ENCODE results near the gene KHDC4.
A peak's percentile ranks its signal among the peaks of the same experiment; 100 is the strongest.
"Not testable (repeated sequence)": the region's sequence is repeated elsewhere in the genome, so short reads cannot be mapped to it uniquely, and the experiment has no call there.

KHDC4 gene

GRCh38 chr1:155940993-155941844, 7.0 kb upstream of the KHDC4 start, which contains the start of gene RXFP4:
Gene RXFP4, plus strand, starts transcription at chr1:155941638. Its CDS starts 72 bp downstream, at chr1:155941710.
- no peak for DNase-seq

- peak in 2 of 3 experiments; percentile 17 to 50 for DNase-seq
These were observed 6.3 kb upstream of the KHDC4 start for GRCh38 chr1:155940482-155940992.

GRCh38 chr1:155938220-155938627, 4.0 kb upstream of the KHDC4 start:
- peak; percentile 52 to 84 (median 73) for DNase-seq

- peak in 2 of 3 experiments; percentile 53 to 77 for DNase-seq
These were observed 850 bp upstream of the KHDC4 start for GRCh38 chr1:155934936-155935590.

- DNase-seq, result peak in 2 of 3 experiments; percentile 19 to 52
These were observed 569 bp downstream of the KHDC4 start for GRCh38 chr1:155933591-155934096.

GRCh38 chr1:155932487-155932886, 1.7 kb downstream of the KHDC4 start:
- DNase-seq, result no peak

GRCh38 chr1:155932081-155932480, 2.1 kb downstream of the KHDC4 start:
- DNase-seq, result no peak

GRCh38 chr1:155931332-155932038, 2.7 kb downstream of the KHDC4 start:
- DNase-seq, result no peak

- not testable (repeated sequence) for DNase-seq
These were observed 3.5 kb downstream of the KHDC4 start for GRCh38 chr1:155930725-155931124.

- no peak for DNase-seq
These were observed 5.2 kb downstream of the KHDC4 start for GRCh38 chr1:155929057-155929456.

GRCh38 chr1:155925506-155925905, 8.7 kb downstream of the KHDC4 start:
- no peak for DNase-seq

GRCh38 chr1:155920717-155921116, 13.5 kb downstream of the KHDC4 start:
- DNase-seq, result no peak

- DNase-seq, result no peak
These were observed 14.4 kb downstream of the KHDC4 start for GRCh38 chr1:155919801-155920200.

- no peak for DNase-seq
These were observed 15.6 kb downstream of the KHDC4 start for GRCh38 chr1:155918660-155919059.

- DNase-seq, result no peak
These were observed 20.1 kb downstream of the KHDC4 start for GRCh38 chr1:155913969-155914757.

- peak in 1 of 3 experiments; percentile 56 for DNase-seq
These were observed 22.1 kb downstream of the KHDC4 start for GRCh38 chr1:155912056-155912536.

- peak; percentile 76 to 91 (median 84) for DNase-seq
These were observed 22.8 kb downstream of the KHDC4 start, which contains the start of gene RIT1 for GRCh38 chr1:155911156-155912055. Gene RIT1, minus strand, starts transcription at chr1:155911349. Its CDS starts 588 bp downstream, at chr1:155910761.

GRCh38 chr1:155910621-155911121, 23.5 kb downstream of the KHDC4 start:
- peak in 2 of 3 experiments; percentile 42 to 67 for DNase-seq

GRCh38 chr1:155909894-155910293, 24.3 kb downstream of the KHDC4 start:
- DNase-seq, result no peak

- DNase-seq, result no peak
These were observed 30.0 kb downstream of the KHDC4 start for GRCh38 chr1:155904261-155904660.

Data from NCI-H1417 (cell line).